ENCODE data around the gene ST7.

- TF ChIP-seq EZH2 (IDR thresholded peaks at IDR 0.05; ENCODE audit: low read length) (no peak), CTCF (optimal IDR thresholded peaks at IDR 0.05 in 1 of 3, IDR thresholded peaks at IDR 0.05 in 1 of 3, conservative IDR thresholded peaks at IDR 0.05 in 1 of 3; ENCODE audit: extremely low read depth in 1 of 3, insufficient read depth in 2 of 3, low read length in 3 of 3) (no peak)
Measured at GRCh38 chr7:116988363-116988989, 35.2 kb downstream of the ST7 start.
